ENCODE results near the gene DIPK1C.
A peak's percentile ranks its signal among the peaks of the same experiment; 100 is the strongest.
"Not testable (repeated sequence)": the region's sequence is repeated elsewhere in the genome, so short reads cannot be mapped to it uniquely, and the experiment has no call there.

Gene DIPK1C

GRCh38 chr18:74457043-74457724, at the start of gene DIPK1C:
Gene DIPK1C, minus strand, starts transcription at chr18:74457308. Its CDS starts 49 bp downstream, at chr18:74457259.
- CTCF ChIA-PET, result no interaction called here
- POLR2A ChIA-PET (ENCODE audit: low non-redundant PET), result no interaction called here
- DNase-seq (ENCODE audit: low spot score), result no peak
- H3K27ac ChIP-seq, result no peak within 1 kb of the TSS
- TF ChIP-seq, protein P1, sequence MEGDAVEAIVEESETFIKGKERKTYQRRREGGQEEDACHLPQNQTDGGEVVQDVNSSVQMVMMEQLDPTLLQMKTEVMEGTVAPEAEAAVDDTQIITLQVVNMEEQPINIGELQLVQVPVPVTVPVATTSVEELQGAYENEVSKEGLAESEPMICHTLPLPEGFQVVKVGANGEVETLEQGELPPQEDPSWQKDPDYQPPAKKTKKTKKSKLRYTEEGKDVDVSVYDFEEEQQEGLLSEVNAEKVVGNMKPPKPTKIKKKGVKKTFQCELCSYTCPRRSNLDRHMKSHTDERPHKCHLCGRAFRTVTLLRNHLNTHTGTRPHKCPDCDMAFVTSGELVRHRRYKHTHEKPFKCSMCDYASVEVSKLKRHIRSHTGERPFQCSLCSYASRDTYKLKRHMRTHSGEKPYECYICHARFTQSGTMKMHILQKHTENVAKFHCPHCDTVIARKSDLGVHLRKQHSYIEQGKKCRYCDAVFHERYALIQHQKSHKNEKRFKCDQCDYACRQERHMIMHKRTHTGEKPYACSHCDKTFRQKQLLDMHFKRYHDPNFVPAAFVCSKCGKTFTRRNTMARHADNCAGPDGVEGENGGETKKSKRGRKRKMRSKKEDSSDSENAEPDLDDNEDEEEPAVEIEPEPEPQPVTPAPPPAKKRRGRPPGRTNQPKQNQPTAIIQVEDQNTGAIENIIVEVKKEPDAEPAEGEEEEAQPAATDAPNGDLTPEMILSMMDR (conservative IDR thresholded peaks at IDR 0.05; ENCODE audit: low read depth), result no peak

DNA sequence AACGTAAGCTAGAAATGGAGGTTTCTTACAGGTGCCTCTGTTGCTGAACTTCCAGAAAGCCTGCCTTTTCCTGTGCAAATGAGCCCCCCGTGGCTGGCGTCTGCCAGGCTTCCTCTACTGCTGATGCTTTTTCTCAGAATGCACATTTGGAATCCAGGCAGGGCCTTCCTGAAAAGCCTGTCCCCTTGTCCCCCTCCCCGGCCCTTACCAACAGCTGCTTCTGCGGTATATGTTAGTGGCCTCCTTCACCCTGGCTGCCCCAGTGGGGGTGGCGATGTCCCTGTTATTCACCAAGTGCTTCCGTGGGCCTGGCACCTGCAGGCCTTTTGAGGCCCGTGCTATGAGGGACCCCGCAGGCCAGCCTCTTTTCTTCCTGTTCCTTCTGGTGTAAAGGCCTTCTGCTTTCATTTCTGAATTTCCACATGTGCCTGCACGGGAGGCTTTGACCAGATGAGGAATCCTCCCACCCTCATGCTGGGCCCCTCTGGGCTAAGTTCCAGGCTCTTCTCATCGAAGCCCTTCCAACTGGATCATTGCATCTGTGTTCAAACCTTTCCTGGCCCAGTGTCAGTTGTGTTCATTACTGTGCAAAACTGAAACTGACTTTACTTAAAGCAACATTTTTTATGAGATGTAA, 49.5 kb upstream of the DIPK1C start:
- DNase-seq (ENCODE audit: low spot score), result no peak
- TF ChIP-seq, protein P1 (conservative IDR thresholded peaks at IDR 0.05; ENCODE audit: low read depth), result no peak
- CTCF ChIA-PET, result no interaction called here
- POLR2A ChIA-PET (ENCODE audit: low non-redundant PET), result no interaction called here
- no peak overlapping the region for H3K27ac ChIP-seq

GRCh38 chr18:74505776-74506175, 48.7 kb upstream of the DIPK1C start:
- ChIA-PET CTCF (no interaction called here), POLR2A (ENCODE audit: low non-redundant PET) (no interaction called here)
- DNase-seq (ENCODE audit: low spot score), result no peak
- TF ChIP-seq, protein P1 (conservative IDR thresholded peaks at IDR 0.05; ENCODE audit: low read depth), result no peak
- H3K27ac ChIP-seq, result no peak overlapping the region

- CTCF ChIA-PET, result no interaction called here
- TF ChIP-seq, protein P1 (conservative IDR thresholded peaks at IDR 0.05; ENCODE audit: low read depth), result no peak
- no peak for DNase-seq (ENCODE audit: low spot score)
- no peak overlapping the region for H3K27ac ChIP-seq
- POLR2A ChIA-PET (ENCODE audit: low non-redundant PET), result no interaction called here
Measured at GRCh38 chr18:74503137-74503536, 46.0 kb upstream of the DIPK1C start.

GRCh38 chr18:74501386-74501785, 44.3 kb upstream of the DIPK1C start:
- ChIA-PET POLR2A (ENCODE audit: low non-redundant PET) (no interaction called here), CTCF (no interaction called here)
- peak overlapping the region; percentile 81 for H3K27ac ChIP-seq
- TF ChIP-seq, protein P1 (conservative IDR thresholded peaks at IDR 0.05; ENCODE audit: low read depth), result no peak
- DNase-seq (ENCODE audit: low spot score), result peak; percentile 49

DNA sequence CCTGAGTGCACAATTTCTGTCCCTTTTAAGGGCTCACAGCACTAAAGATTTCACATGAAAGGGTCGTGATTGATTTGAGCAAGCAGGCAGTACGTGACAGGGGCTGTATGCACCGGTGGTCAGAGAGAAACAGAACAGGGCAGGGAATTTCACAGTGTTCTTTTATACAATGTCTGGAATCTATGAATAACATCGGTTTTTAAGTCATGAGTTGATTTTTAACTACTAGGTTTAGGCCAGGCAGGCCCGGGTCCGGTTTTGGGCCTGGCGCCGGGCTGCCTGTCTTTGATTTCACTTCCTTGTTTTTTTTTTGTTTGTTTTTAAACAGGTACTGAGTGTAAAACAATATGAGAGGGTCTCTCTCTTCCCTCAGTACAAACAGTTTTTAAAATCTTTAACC, 43.7 kb upstream of the DIPK1C start:
- CTCF ChIA-PET; POLR2A ChIA-PET (ENCODE audit: low non-redundant PET): not testable (repeated sequence)

DNA sequence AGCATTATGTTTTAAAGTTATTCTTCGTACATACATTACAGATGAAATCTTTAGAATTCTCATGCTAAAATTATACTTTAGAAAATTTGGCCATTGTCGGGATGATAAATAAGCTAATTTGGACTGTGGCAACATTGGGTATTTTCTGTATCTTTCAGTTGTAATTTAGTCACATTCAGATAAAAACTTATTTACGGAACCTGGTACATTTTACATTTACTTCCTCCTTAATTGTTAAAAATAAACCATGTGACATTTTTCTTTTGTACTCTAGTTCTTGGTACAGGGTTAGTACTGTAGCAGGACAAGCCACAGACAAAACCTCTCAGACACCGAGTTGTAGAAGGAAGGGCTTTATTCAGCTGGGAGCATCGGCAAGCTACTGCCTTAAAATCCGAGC, 43.3 kb upstream of the DIPK1C start:
- H3K27ac ChIP-seq, result peak overlapping the region; percentile 81
- POLR2A ChIA-PET (ENCODE audit: low non-redundant PET), result no interaction called here
- CTCF ChIA-PET, result no interaction called here
- TF ChIP-seq, protein P1 (conservative IDR thresholded peaks at IDR 0.05; ENCODE audit: low read depth), result no peak
- DNase-seq (ENCODE audit: low spot score), result no peak

More for the DNA sequence above, 43.7 kb upstream of the DIPK1C start:
- not testable (repeated sequence) for DNase-seq (ENCODE audit: low spot score)
- H3K27ac ChIP-seq, result peak overlapping the region; percentile 81
